RWPE1 (cell line): ENCODE measurements around the gene CDC42SE2.
"Not testable (repeated sequence)": the region's sequence is repeated elsewhere in the genome, so short reads cannot be mapped to it uniquely, and the experiment has no call there.

Experiments
- CTCF ChIA-PET: fragments of 350-600 bp; sonication (Branson Sonifier 250); formaldehyde crosslinking; extraction: SDS; loops from one replicate; lab custom pipeline; 2021; lab: Yijun Ruan, JAX
- POLR2A ChIA-PET: fragments of 400-600 bp; formaldehyde crosslinking; extraction: SDS; loops from one replicate; lab custom pipeline; 2020; ENCODE audit warnings: antibody characterized with exemption; ENCODE audit not compliant: low non-redundant PET; lab: Yijun Ruan, JAX
- DNase-seq: peaks from one replicate; pipeline ENCODE4 v3.0.0; 2012; ENCODE audit warnings: low spot score
- H3K27ac ChIP-seq: fragments of 450-650 bp; 2 replicates; pipeline ENCODE4 v1.5.1; 2017
- TF ChIP-seq, protein P1 (sequence below): fragments of 450-650 bp; conservative IDR thresholded peaks from 2 replicates; pipeline ENCODE4 v1.5.1; 2017; ENCODE audit warnings: low read depth, mild to moderate bottlenecking

The CDC42SE2 gene

DNA sequence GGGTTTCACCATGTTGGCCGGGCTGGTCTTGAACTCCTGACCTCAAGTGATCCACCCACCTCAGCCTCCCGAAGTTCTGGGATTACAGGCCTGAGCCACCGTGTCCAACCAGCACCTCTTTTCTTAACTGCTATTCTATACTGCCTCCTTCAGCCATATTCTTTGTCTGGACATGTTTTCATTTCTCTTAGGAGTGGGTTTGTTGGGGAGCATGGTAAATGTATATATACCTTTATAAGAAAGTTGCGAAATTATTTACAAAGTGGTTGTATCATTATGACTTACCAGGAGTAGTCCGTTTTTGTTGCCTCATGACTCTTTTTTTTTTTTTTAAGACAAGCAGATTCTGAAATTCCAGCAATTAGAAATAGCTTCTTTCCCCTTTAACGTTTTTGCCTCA is 38.7 kb downstream of the CDC42SE2 start:
- peak; percentile 70 for DNase-seq
- ChIA-PET POLR2A (no interaction called here), CTCF (no interaction called here)
- TF ChIP-seq, protein P1, sequence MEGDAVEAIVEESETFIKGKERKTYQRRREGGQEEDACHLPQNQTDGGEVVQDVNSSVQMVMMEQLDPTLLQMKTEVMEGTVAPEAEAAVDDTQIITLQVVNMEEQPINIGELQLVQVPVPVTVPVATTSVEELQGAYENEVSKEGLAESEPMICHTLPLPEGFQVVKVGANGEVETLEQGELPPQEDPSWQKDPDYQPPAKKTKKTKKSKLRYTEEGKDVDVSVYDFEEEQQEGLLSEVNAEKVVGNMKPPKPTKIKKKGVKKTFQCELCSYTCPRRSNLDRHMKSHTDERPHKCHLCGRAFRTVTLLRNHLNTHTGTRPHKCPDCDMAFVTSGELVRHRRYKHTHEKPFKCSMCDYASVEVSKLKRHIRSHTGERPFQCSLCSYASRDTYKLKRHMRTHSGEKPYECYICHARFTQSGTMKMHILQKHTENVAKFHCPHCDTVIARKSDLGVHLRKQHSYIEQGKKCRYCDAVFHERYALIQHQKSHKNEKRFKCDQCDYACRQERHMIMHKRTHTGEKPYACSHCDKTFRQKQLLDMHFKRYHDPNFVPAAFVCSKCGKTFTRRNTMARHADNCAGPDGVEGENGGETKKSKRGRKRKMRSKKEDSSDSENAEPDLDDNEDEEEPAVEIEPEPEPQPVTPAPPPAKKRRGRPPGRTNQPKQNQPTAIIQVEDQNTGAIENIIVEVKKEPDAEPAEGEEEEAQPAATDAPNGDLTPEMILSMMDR = no peak
- peak overlapping the region; percentile 85 for H3K27ac ChIP-seq

DNA sequence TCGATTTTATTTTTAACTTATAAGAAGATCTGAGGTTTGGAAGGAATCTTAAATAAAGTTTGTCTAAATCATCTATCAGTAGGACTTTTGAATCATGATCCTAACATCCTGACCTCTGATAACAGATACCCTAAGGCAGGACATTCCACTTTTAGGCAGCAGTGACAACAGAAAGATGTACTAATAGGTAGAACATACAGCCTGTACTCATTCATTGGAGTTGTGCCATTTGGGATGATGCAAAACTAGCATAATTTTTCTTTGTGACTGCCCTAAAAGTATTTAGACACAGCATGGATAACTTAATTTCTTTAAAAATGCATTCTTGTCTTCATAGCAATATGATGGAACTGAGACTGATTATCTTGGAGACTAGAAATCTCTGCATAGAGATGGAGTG is 39.7 kb downstream of the CDC42SE2 start:
- ChIA-PET CTCF (no interaction called here), POLR2A (interaction anchor here (0.6 kb wide), 1 partner anchor 148 kb away, joined by 3 read pairs; no protein-coding TSS in a partner anchor)
- peak overlapping the region; percentile 74 for H3K27ac ChIP-seq

GRCh38 chr5:131304414-131304813 is 40.6 kb downstream of the CDC42SE2 start:
- TF ChIP-seq, protein P1 = no peak
- no peak overlapping the region for H3K27ac ChIP-seq
- POLR2A ChIA-PET = interaction anchor here (0.6 kb wide), 1 partner anchor 149 kb away, joined by 3 read pairs; no protein-coding TSS in a partner anchor
- DNase-seq = no peak
- CTCF ChIA-PET = no interaction called here

More for the DNA sequence above, 39.7 kb downstream of the CDC42SE2 start:
- DNase-seq = peak; percentile 31
- TF ChIP-seq, protein P1 = no peak

DNA sequence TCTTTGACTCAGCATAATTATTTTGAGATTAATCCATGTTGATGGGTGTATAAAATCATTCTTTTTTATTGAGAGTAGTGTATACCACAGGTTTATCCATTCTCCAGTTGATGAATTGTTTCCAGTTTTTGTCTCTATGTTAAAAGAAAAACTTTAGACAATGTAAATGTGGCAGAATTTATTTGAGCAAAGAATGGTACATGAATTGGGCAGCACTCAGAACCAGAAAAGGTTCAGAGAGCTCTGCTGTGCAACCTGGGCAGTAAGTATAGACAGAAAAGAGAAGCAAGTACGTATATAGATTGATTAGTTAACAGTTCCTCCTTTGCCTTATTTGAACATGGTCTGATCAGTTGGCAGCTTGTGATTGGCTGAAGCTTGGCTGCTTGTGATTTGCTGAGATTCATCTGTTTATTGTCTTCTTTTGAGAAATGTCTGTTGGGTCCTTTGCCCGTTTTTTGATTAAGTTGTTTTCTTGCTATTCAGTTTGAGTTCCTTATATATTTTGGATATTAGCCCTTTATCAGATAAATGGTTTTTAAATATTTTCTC is 41.4 kb downstream of the CDC42SE2 start:
- ChIA-PET CTCF (no interaction called here), POLR2A (no interaction called here)
- H3K27ac ChIP-seq = no peak overlapping the region
- TF ChIP-seq, protein P1 = no peak
- no peak for DNase-seq

DNA sequence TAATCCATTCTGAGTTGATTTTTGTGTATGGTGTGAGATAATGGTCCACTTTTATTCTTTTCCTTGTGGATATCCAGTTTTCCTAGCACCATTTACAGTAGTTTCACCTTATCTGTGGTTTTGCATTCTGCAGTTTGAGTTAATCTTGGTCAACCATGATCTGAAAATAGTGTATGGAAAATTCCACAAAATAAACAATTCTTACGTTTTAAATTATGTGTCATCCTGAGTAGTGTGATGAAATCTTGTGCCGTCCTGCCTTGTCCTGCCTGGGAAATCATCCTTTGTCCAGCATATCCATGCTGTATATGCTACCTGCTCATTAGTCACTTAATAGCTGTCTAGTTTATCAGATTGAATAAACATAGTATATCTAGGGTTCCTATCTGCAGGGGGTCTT is 42.1 kb downstream of the CDC42SE2 start:
- ChIA-PET CTCF (no interaction called here), POLR2A (no interaction called here)
- no peak for DNase-seq
- TF ChIP-seq, protein P1 = no peak
- no peak overlapping the region for H3K27ac ChIP-seq

GRCh38 chr5:131312235-131312772 is 48.5 kb downstream of the CDC42SE2 start:
- ChIA-PET POLR2A (interaction anchor here (0.6 to 1.2 kb wide), 3 partner anchors 36 to 61 kb away, joined by 3 to 5 read pairs (median 3); partner anchors contain the start of gene CDC42SE2), CTCF (interaction anchor here (0.5 to 0.9 kb wide), 5 partner anchors 13 to 1291 kb away, joined by 3 to 4 read pairs (median 3); no protein-coding TSS in a partner anchor)
- peak overlapping the region; percentile 92 for H3K27ac ChIP-seq
- DNase-seq = not testable (repeated sequence)

DNA sequence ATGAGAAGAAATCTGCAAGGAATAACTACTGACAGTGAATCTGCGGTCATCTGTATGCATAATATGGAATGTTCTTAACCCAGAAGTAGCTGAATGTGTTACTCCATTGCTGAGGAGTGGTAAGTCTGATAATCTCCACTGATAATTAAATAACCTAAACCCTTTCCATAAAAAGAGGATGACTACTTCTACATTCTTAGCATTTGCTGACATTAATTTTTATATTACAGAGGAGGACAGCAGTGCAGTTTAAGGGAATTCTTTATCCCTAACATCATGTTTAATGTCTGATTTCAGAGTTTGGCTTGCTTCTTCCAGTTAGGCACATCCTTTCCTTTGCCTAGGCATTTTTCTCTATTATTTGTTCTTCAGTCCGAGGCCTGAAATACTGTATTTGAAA is 52.2 kb downstream of the CDC42SE2 start:
- no peak for DNase-seq
- TF ChIP-seq, protein P1 = no peak
- ChIA-PET CTCF (no interaction called here), POLR2A (no interaction called here)
- no peak overlapping the region for H3K27ac ChIP-seq
